ENCODE results near the gene MYMX.

The MYMX gene

DNA sequence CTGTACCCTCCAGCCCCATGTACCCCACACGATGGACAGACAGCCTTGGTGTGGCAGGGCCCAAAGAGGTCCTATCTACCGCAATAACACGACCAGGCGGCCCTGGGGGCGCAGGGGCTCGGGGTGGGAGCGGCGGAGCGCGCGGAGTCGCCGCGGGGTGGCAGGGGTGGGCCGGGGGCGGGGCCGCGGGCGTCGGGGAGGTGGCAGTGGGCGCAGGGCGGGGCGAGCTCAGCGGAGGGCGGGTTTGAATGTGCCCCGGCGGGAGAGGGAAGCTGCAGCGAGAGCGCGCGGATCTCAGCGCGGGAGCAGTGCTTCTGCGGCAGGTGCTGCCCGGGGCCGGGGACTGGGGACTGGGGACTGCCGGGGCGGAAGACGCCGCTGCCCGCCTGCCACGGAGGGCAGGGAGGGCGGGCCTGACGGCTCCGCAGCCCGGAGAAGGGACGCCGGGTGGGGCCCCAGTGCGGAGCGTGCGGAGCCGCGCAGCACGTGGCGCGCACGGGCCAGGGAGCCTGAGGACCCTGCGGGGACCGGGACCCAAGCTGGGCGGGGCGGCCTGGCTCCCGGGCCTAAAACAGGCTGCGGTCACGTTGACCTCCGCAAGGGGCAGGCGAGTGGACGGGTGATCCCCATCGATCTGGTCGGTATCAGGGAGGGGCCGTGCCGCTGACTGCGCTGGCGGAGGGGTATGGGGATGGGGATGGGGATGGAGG, 6.7 kb downstream of the MYMX start, which contains the start of gene SLC29A1 (continued):
- no peak for TF ChIP-seq ZNF366 (tag by site-specific recombination; conservative IDR thresholded peaks at IDR 0.05)
- TF ChIP-seq, protein P1, sequence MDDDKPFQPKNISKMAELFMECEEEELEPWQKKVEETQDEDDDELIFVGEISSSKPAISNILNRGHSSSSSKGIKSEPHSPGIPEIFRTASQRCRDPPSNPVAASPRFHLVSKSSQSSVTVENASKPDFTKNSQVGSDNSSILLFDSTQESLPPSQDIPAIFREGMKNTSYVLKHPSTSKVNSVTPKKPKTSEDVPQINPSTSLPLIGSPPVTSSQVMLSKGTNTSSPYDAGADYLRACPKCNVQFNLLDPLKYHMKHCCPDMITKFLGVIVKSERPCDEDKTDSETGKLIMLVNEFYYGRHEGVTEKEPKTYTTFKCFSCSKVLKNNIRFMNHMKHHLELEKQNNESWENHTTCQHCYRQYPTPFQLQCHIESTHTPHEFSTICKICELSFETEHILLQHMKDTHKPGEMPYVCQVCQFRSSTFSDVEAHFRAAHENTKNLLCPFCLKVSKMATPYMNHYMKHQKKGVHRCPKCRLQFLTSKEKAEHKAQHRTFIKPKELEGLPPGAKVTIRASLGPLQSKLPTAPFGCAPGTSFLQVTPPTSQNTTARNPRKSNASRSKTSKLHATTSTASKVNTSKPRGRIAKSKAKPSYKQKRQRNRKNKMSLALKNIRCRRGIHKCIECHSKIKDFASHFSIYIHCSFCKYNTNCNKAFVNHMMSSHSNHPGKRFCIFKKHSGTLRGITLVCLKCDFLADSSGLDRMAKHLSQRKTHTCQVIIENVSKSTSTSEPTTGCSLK (tag by site-specific recombination; IDR thresholded peaks at IDR 0.05) = no peak
- no peak; the same call in 1 of the 2 replicates for TF ChIP-seq ZNF76 (tag by site-specific recombination; IDR thresholded peaks at IDR 0.05; ENCODE audit: borderline replicate concordance, low read depth)
- TF ChIP-seq ZNF248 (tag by site-specific recombination; IDR thresholded peaks at IDR 0.05) = no peak
- no peak for TF ChIP-seq SETDB1 (IDR thresholded peaks at IDR 0.05; ENCODE audit: insufficient read length, low read length)
- TF ChIP-seq ZNF610 (tag by site-specific recombination; IDR thresholded peaks at IDR 0.05; ENCODE audit: borderline replicate concordance) = no peak
- TF ChIP-seq ZBTB20 (tag by site-specific recombination; IDR thresholded peaks at IDR 0.05) = peak; percentile 55; the same call in 1 of the 2 replicates
- peak; percentile 74 for TF ChIP-seq MZF1 (tag by site-specific recombination; IDR thresholded peaks at IDR 0.05; ENCODE audit: borderline replicate concordance)
- TF ChIP-seq, protein P2, sequence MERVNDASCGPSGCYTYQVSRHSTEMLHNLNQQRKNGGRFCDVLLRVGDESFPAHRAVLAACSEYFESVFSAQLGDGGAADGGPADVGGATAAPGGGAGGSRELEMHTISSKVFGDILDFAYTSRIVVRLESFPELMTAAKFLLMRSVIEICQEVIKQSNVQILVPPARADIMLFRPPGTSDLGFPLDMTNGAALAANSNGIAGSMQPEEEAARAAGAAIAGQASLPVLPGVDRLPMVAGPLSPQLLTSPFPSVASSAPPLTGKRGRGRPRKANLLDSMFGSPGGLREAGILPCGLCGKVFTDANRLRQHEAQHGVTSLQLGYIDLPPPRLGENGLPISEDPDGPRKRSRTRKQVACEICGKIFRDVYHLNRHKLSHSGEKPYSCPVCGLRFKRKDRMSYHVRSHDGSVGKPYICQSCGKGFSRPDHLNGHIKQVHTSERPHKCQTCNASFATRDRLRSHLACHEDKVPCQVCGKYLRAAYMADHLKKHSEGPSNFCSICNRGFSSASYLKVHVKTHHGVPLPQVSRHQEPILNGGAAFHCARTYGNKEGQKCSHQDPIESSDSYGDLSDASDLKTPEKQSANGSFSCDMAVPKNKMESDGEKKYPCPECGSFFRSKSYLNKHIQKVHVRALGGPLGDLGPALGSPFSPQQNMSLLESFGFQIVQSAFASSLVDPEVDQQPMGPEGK (tag by site-specific recombination; IDR thresholded peaks at IDR 0.05) = 0 out of 2 replicates have a peak, but pooled peaks have one; percentile 6
- no peak for TF ChIP-seq PRDM1 (tag by site-specific recombination; IDR thresholded peaks at IDR 0.05)
- TF ChIP-seq ZNF677 (tag by site-specific recombination; IDR thresholded peaks at IDR 0.05) = no peak
- no peak for TF ChIP-seq ZNF121 (tag by site-specific recombination; IDR thresholded peaks at IDR 0.05)
- TF ChIP-seq ZNF16 (tag by site-specific recombination; IDR thresholded peaks at IDR 0.05; ENCODE audit: low read depth) = no peak
- TF ChIP-seq ZNF19 (tag by site-specific recombination; IDR thresholded peaks at IDR 0.05; ENCODE audit: low read depth) = no peak
- no peak for TF ChIP-seq ZNF214 (tag by site-specific recombination; IDR thresholded peaks at IDR 0.05; ENCODE audit: borderline replicate concordance)
- TF ChIP-seq ZNF660 (tag by site-specific recombination; IDR thresholded peaks at IDR 0.05) = peak; percentile 61; the same call in 1 of the 2 replicates
- no peak for TF ChIP-seq ZFHX2 (tag by site-specific recombination; conservative IDR thresholded peaks at IDR 0.05)
- no peak for TF ChIP-seq ZNF544 (tag by site-specific recombination; IDR thresholded peaks at IDR 0.05)
- TF ChIP-seq IKZF3 (tag by site-specific recombination; IDR thresholded peaks at IDR 0.05) = 0 out of 2 replicates have a peak, but pooled peaks have one; percentile 10
- no peak for TF ChIP-seq ZNF48 (tag by site-specific recombination; IDR thresholded peaks at IDR 0.05)
- peak; percentile 43 for TF ChIP-seq KLF9 (tag by site-specific recombination; IDR thresholded peaks at IDR 0.05; ENCODE audit: low read depth)
- TF ChIP-seq KLF1 (tag by site-specific recombination; IDR thresholded peaks at IDR 0.05) = peak; percentile 49
- no peak for TF ChIP-seq ZNF596 (tag by site-specific recombination; IDR thresholded peaks at IDR 0.05)
- TF ChIP-seq ZNF837 (tag by site-specific recombination; IDR thresholded peaks at IDR 0.05) = no peak
- 0 out of 2 replicates have a peak, but pooled peaks have one; percentile 41 for TF ChIP-seq KLF16 (tag by site-specific recombination; IDR thresholded peaks at IDR 0.05)
- TF ChIP-seq ZEB2 (tag by site-specific recombination; IDR thresholded peaks at IDR 0.05) = 0 out of 2 replicates have a peak, but pooled peaks have one; percentile 11
- no peak for TF ChIP-seq ZNF433 (tag by site-specific recombination; IDR thresholded peaks at IDR 0.05; ENCODE audit: low read depth)
- TF ChIP-seq, protein P3, sequence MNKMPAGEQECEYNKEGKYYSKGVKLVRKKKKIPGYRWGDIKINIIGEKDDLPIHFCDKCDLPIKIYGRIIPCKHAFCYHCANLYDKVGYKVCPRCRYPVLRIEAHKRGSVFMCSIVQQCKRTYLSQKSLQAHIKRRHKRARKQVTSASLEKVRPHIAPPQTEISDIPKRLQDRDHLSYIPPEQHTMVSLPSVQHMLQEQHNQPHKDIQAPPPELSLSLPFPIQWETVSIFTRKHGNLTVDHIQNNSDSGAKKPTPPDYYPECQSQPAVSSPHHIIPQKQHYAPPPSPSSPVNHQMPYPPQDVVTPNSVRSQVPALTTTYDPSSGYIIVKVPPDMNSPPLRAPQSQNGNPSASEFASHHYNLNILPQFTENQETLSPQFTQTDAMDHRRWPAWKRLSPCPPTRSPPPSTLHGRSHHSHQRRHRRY (tag by site-specific recombination; IDR thresholded peaks at IDR 0.05) = no peak
- peak; percentile 65 for TF ChIP-seq SP2 (tag by site-specific recombination; IDR thresholded peaks at IDR 0.05)
- TF ChIP-seq, protein P4, sequence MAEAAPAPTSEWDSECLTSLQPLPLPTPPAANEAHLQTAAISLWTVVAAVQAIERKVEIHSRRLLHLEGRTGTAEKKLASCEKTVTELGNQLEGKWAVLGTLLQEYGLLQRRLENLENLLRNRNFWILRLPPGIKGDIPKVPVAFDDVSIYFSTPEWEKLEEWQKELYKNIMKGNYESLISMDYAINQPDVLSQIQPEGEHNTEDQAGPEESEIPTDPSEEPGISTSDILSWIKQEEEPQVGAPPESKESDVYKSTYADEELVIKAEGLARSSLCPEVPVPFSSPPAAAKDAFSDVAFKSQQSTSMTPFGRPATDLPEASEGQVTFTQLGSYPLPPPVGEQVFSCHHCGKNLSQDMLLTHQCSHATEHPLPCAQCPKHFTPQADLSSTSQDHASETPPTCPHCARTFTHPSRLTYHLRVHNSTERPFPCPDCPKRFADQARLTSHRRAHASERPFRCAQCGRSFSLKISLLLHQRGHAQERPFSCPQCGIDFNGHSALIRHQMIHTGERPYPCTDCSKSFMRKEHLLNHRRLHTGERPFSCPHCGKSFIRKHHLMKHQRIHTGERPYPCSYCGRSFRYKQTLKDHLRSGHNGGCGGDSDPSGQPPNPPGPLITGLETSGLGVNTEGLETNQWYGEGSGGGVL (tag by site-specific recombination; IDR thresholded peaks at IDR 0.05) = peak; percentile 50; the same call in 1 of the 2 replicates
- no peak for TF ChIP-seq ZNF792 (tag by site-specific recombination; IDR thresholded peaks at IDR 0.05)
- TF ChIP-seq, protein P5, sequence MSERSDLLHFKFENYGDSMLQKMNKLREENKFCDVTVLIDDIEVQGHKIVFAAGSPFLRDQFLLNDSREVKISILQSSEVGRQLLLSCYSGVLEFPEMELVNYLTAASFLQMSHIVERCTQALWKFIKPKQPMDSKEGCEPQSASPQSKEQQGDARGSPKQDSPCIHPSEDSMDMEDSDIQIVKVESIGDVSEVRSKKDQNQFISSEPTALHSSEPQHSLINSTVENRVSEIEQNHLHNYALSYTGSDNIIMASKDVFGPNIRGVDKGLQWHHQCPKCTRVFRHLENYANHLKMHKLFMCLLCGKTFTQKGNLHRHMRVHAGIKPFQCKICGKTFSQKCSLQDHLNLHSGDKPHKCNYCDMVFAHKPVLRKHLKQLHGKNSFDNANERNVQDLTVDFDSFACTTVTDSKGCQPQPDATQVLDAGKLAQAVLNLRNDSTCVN (tag by site-specific recombination; optimal IDR thresholded peaks at IDR 0.05) = peak; percentile 82
- TF ChIP-seq OSR2 (tag by site-specific recombination; IDR thresholded peaks at IDR 0.05) = peak; percentile 63; the same call in 1 of the 2 replicates

All from HEK293 (cell line).